ENCODE measurements around the gene PSMD6. TPM values are rescaled to one million over a fixed set of nuclear protein-coding genes. Genes with fewer than 3 reads are reported as not detected.

PSMD6 gene
- total RNA-seq, 2 experiments from 2014 or later = 81.2 to 86.3 TPM

- H3K27me3 Mint-ChIP-seq (ENCODE audit: low read depth) = peaks cover 19% of the 10 kb centered on the region
- no peaks in the 10 kb centered on the region for H3K36me3 Mint-ChIP-seq (ENCODE audit: low read depth)
- H3K27ac Mint-ChIP-seq = no peak overlapping the region
- no peaks in the 10 kb centered on the region for H3K9me3 Mint-ChIP-seq (ENCODE audit: insufficient read depth)
- no peak overlapping the region for H3K4me3 Mint-ChIP-seq
- DNase-seq (no peak), ATAC-seq (no peak)
- ChIA-PET POLR2A (no interaction called here), CTCF (interaction anchor here (2.1 kb wide), 1 partner anchor 9 kb away, joined by 9 read pairs; no protein-coding TSS in a partner anchor)
- H3K4me1 Mint-ChIP-seq (ENCODE audit: low read depth) = no peaks in the 10 kb centered on the region
Measured at GRCh38 chr3:64039981-64040733, 16.9 kb upstream of the PSMD6 start.

GRCh38 chr3:64039332-64039731 is 16.0 kb upstream of the PSMD6 start:
- Mint-ChIP-seq H3K36me3 (ENCODE audit: low read depth) (no peaks in the 10 kb centered on the region), H3K4me3 (no peak overlapping the region), H3K4me1 (ENCODE audit: low read depth) (no peaks in the 10 kb centered on the region), H3K9me3 (ENCODE audit: insufficient read depth) (no peaks in the 10 kb centered on the region), H3K27ac (no peak overlapping the region), H3K27me3 (ENCODE audit: low read depth) (peaks cover 19% of the 10 kb centered on the region)
- DNase-seq (no peak), ATAC-seq (no peak)
- ChIA-PET POLR2A (no interaction called here), CTCF (interaction anchor here (2.1 kb wide), 1 partner anchor 9 kb away, joined by 9 read pairs; no protein-coding TSS in a partner anchor)

GRCh38 chr3:64038253-64038767 is 15.0 kb upstream of the PSMD6 start:
- ChIA-PET CTCF (interaction anchor here (1.1 to 2.1 kb wide), 2 partner anchors 8 to 15 kb away, joined by 3 to 9 read pairs; partner anchors contain the start of gene PSMD6), POLR2A (no interaction called here)
- no peak for ATAC-seq
- no peak for DNase-seq
- no peak overlapping the region for H3K4me3 Mint-ChIP-seq
- H3K36me3 Mint-ChIP-seq (ENCODE audit: low read depth) = no peaks in the 10 kb centered on the region
- no peaks in the 10 kb centered on the region for H3K9me3 Mint-ChIP-seq (ENCODE audit: insufficient read depth)
- H3K27me3 Mint-ChIP-seq (ENCODE audit: low read depth) = peaks cover 19% of the 10 kb centered on the region
- H3K4me1 Mint-ChIP-seq (ENCODE audit: low read depth) = no peaks in the 10 kb centered on the region
- no peak overlapping the region for H3K27ac Mint-ChIP-seq

- H3K27me3 Mint-ChIP-seq (ENCODE audit: low read depth) = peaks cover 14% of the 10 kb centered on the region
- ATAC-seq = no peak
- no peak overlapping the region for H3K4me3 Mint-ChIP-seq
- ChIA-PET CTCF (no interaction called here), POLR2A (no interaction called here)
- no peaks in the 10 kb centered on the region for H3K36me3 Mint-ChIP-seq (ENCODE audit: low read depth)
- no peak for DNase-seq
- H3K9me3 Mint-ChIP-seq (ENCODE audit: insufficient read depth) = no peaks in the 10 kb centered on the region
- no peaks in the 10 kb centered on the region for H3K4me1 Mint-ChIP-seq (ENCODE audit: low read depth)
- H3K27ac Mint-ChIP-seq = no peak overlapping the region
Measured at GRCh38 chr3:64037084-64037483, 13.8 kb upstream of the PSMD6 start.

GRCh38 chr3:64033069-64033468 is 9.8 kb upstream of the PSMD6 start:
- Mint-ChIP-seq H3K4me3 (no peak overlapping the region), H3K27ac (no peak overlapping the region), H3K27me3 (ENCODE audit: low read depth) (peaks cover 19% of the 10 kb centered on the region), H3K4me1 (ENCODE audit: low read depth) (peaks cover 6% of the 10 kb centered on the region), H3K9me3 (ENCODE audit: insufficient read depth) (no peaks in the 10 kb centered on the region), H3K36me3 (ENCODE audit: low read depth) (no peaks in the 10 kb centered on the region)
- CTCF ChIA-PET = interaction anchor here (0.6 to 1.7 kb wide), 3 partner anchors 9 to 451 kb away, joined by 3 to 8 read pairs (median 3); no protein-coding TSS in a partner anchor
- DNase-seq = no peak
- POLR2A ChIA-PET = no interaction called here
- ATAC-seq = no peak

GRCh38 chr3:64031540-64032508 is 8.5 kb upstream of the PSMD6 start:
- CTCF ChIA-PET = interaction anchor here (0.6 to 3.3 kb wide), 10 partner anchors 8 to 453 kb away, joined by 3 to 32 read pairs (median 4); no protein-coding TSS in a partner anchor
- Mint-ChIP-seq H3K4me3 (no peak overlapping the region), H3K27me3 (ENCODE audit: low read depth) (peaks cover 27% of the 10 kb centered on the region), H3K36me3 (ENCODE audit: low read depth) (no peaks in the 10 kb centered on the region), H3K27ac (no peak overlapping the region), H3K9me3 (ENCODE audit: insufficient read depth) (no peaks in the 10 kb centered on the region), H3K4me1 (ENCODE audit: low read depth) (peaks cover 6% of the 10 kb centered on the region)
- DNase-seq (no peak), ATAC-seq (no peak)
- POLR2A ChIA-PET = no interaction called here

GRCh38 chr3:64030741-64031140 is 7.4 kb upstream of the PSMD6 start:
- DNase-seq = peak; percentile 78
- Mint-ChIP-seq H3K27me3 (ENCODE audit: low read depth) (peaks cover 30% of the 10 kb centered on the region), H3K4me3 (peak overlapping the region; percentile 72), H3K27ac (peak overlapping the region; percentile 64), H3K4me1 (ENCODE audit: low read depth) (peaks cover 6% of the 10 kb centered on the region), H3K36me3 (ENCODE audit: low read depth) (no peaks in the 10 kb centered on the region), H3K9me3 (ENCODE audit: insufficient read depth) (no peaks in the 10 kb centered on the region)
- POLR2A ChIA-PET = no interaction called here
- peak; percentile 97 for ATAC-seq
- CTCF ChIA-PET = interaction anchor here (0.6 to 3.3 kb wide), 15 partner anchors 9 to 500 kb away, joined by 3 to 32 read pairs (median 4); no protein-coding TSS in a partner anchor

- Mint-ChIP-seq H3K4me1 (ENCODE audit: low read depth) (peaks cover 6% of the 10 kb centered on the region), H3K9me3 (ENCODE audit: insufficient read depth) (no peaks in the 10 kb centered on the region), H3K27me3 (ENCODE audit: low read depth) (peaks cover 28% of the 10 kb centered on the region), H3K36me3 (ENCODE audit: low read depth) (no peaks in the 10 kb centered on the region), H3K4me3 (no peak overlapping the region), H3K27ac (no peak overlapping the region)
- no peak for DNase-seq
- CTCF ChIA-PET = interaction anchor here (1.1 to 3.3 kb wide), 8 partner anchors 7 to 501 kb away, joined by 3 to 32 read pairs (median 4); no protein-coding TSS in a partner anchor
- no peak for ATAC-seq
- POLR2A ChIA-PET = no interaction called here
Measured at GRCh38 chr3:64029287-64029686, 6.0 kb upstream of the PSMD6 start.

GRCh38 chr3:64028754-64029153 is 5.5 kb upstream of the PSMD6 start:
- ATAC-seq (no peak), DNase-seq (no peak)
- Mint-ChIP-seq H3K27ac (no peak overlapping the region), H3K27me3 (ENCODE audit: low read depth) (peaks cover 26% of the 10 kb centered on the region), H3K4me1 (ENCODE audit: low read depth) (peaks cover 10% of the 10 kb centered on the region), H3K36me3 (ENCODE audit: low read depth) (no peaks in the 10 kb centered on the region), H3K9me3 (ENCODE audit: insufficient read depth) (no peaks in the 10 kb centered on the region), H3K4me3 (no peak overlapping the region)
- CTCF ChIA-PET = interaction anchor here (3.3 kb wide), 1 partner anchor 456 kb away, joined by 32 read pairs; no protein-coding TSS in a partner anchor
- POLR2A ChIA-PET = no interaction called here

- Mint-ChIP-seq H3K9me3 (ENCODE audit: insufficient read depth) (no peaks in the 10 kb centered on the region), H3K36me3 (ENCODE audit: low read depth) (no peaks in the 10 kb centered on the region), H3K4me3 (no peak overlapping the region), H3K4me1 (ENCODE audit: low read depth) (peaks cover 13% of the 10 kb centered on the region), H3K27ac (no peak overlapping the region), H3K27me3 (ENCODE audit: low read depth) (peaks cover 26% of the 10 kb centered on the region)
- POLR2A ChIA-PET = no interaction called here
- no peak for ATAC-seq
- DNase-seq = no peak
- CTCF ChIA-PET = interaction anchor here (5.3 kb wide), 1 partner anchor 457 kb away, joined by 33 read pairs; no protein-coding TSS in a partner anchor
Measured at GRCh38 chr3:64027658-64028057, 4.4 kb upstream of the PSMD6 start.

GRCh38 chr3:64026346-64026745 is 3.1 kb upstream of the PSMD6 start:
- Mint-ChIP-seq H3K27ac (no peak overlapping the region), H3K4me1 (ENCODE audit: low read depth) (peaks cover 23% of the 10 kb centered on the region), H3K36me3 (ENCODE audit: low read depth) (peaks cover 9% of the 10 kb centered on the region), H3K9me3 (ENCODE audit: insufficient read depth) (no peaks in the 10 kb centered on the region), H3K4me3 (no peak overlapping the region), H3K27me3 (ENCODE audit: low read depth) (peaks cover 26% of the 10 kb centered on the region)
- ChIA-PET CTCF (interaction anchor here (1.6 to 5.3 kb wide), 2 partner anchors 374 to 458 kb away, joined by 3 to 33 read pairs; no protein-coding TSS in a partner anchor), POLR2A (no interaction called here)
- DNase-seq = no peak
- ATAC-seq = no peak

Measured in activated CD8-positive, alpha-beta T cell treated with anti-CD3 and anti-CD28 coated beads, Interleukin-2, amount 10 ng/mL, durations not matched to agents 7 days and 5 days (primary cell).